ENCODE results near the gene FAM107B.
A peak's percentile ranks its signal among the peaks of the same experiment; 100 is the strongest.
"Not testable (repeated sequence)": the region's sequence is repeated elsewhere in the genome, so short reads cannot be mapped to it uniquely, and the experiment has no call there.

Gene FAM107B

GRCh38 chr10:14594878-14595525 is 179.7 kb downstream of the FAM107B start:
- DNase-seq, result no peak

GRCh38 chr10:14593806-14594205 is 180.9 kb downstream of the FAM107B start:
- no peak for DNase-seq

- DNase-seq, result no peak
Measured at GRCh38 chr10:14592566-14592965, 182.1 kb downstream of the FAM107B start.

- no peak for DNase-seq
Measured at GRCh38 chr10:14592026-14592425, 182.7 kb downstream of the FAM107B start.

GRCh38 chr10:14588938-14589294 is 185.8 kb downstream of the FAM107B start:
- not testable (repeated sequence) for DNase-seq

- DNase-seq, result peak; percentile 65 to 72
Measured at GRCh38 chr10:14588084-14588937, 186.4 kb downstream of the FAM107B start.

GRCh38 chr10:14587540-14588083 is 187.1 kb downstream of the FAM107B start:
- DNase-seq, result no peak

GRCh38 chr10:14586901-14587300 is 187.8 kb downstream of the FAM107B start:
- peak in 1 of 2 donors; percentile 57 for DNase-seq

- no peak for DNase-seq
Measured at GRCh38 chr10:14585287-14586193, 189.2 kb downstream of the FAM107B start.

GRCh38 chr10:14584661-14585060 is 190.0 kb downstream of the FAM107B start:
- DNase-seq, result no peak

GRCh38 chr10:14583967-14584366 is 190.7 kb downstream of the FAM107B start:
- DNase-seq, result no peak

GRCh38 chr10:14583252-14583651 is 191.4 kb downstream of the FAM107B start:
- DNase-seq, result peak; percentile 76 to 78

- DNase-seq, result no peak
Measured at GRCh38 chr10:14581553-14582321, 193.0 kb downstream of the FAM107B start.

- no peak for DNase-seq
Measured at GRCh38 chr10:14580671-14581332, 193.9 kb downstream of the FAM107B start.

- no peak for DNase-seq
Measured at GRCh38 chr10:14579405-14579804, 195.3 kb downstream of the FAM107B start.

- DNase-seq, result no peak
Measured at GRCh38 chr10:14578060-14578952, 196.4 kb downstream of the FAM107B start.

- DNase-seq, result no peak
Measured at GRCh38 chr10:14574885-14575284, 199.8 kb downstream of the FAM107B start.

GRCh38 chr10:14574291-14574690 is 200.4 kb downstream of the FAM107B start:
- no peak for DNase-seq

GRCh38 chr10:14573666-14574261 is 200.9 kb downstream of the FAM107B start:
- no peak for DNase-seq

- DNase-seq, result no peak
Measured at GRCh38 chr10:14572811-14573210, 201.9 kb downstream of the FAM107B start.

All from stimulated activated CD4-positive, alpha-beta T cell treated with anti-CD3 and anti-CD28 coated beads, Interleukin-2, amount 100 ng/mL, for 24 hours (primary cell).